Breast epithelium (tissue), 3 donors: Measurements from ENCODE around the gene FIGLA.

ENCODE experiments used
- CTCF ChIP-seq, 3 donors: fragments of 450-650 bp; IDR thresholded peaks; one replicate each; pipeline ENCODE4 v1.5.1; 2016 to 2017; ENCODE audit warnings: antibody characterized with exemption in 3 of 3, mild to moderate bottlenecking in 3 of 3, moderate library complexity in 3 of 3
- POLR2AphosphoS5 ChIP-seq, 3 donors: sonication (generic); formaldehyde crosslinking; IDR thresholded peaks; one replicate each; pipeline ENCODE4 v1.6.1; 2017; ENCODE audit warnings: antibody characterized with exemption in 3 of 3

GRCh38 chr2:70753902-70754301 is 36.5 kb downstream of the FIGLA start:
- TF ChIP-seq POLR2AphosphoS5 (IDR thresholded peaks at IDR 0.05) = no peak
- TF ChIP-seq CTCF (IDR thresholded peaks at IDR 0.05) = no peak
